GM12873 (cell line): ENCODE results near the gene PSAT1.
A peak's percentile ranks its signal among the peaks of the same experiment; 100 is the strongest.

Experiments used
- CTCF ChIP-seq: IDR thresholded peaks from 2 replicates; pipeline ENCODE4 v1.5.1; 2012; ENCODE audit warnings: low read depth, mild to moderate bottlenecking, moderate library complexity, low read length, control low read depth; ENCODE audit not compliant: insufficient read depth; ENCODE audit errors: missing control alignments

PSAT1 gene

GRCh38 chr9:78296893-78297671, at the start of gene PSAT1:
PSAT1 (plus strand) TSS chr9:78297125; CDS start chr9:78297211, 86 bp downstream.
- TF ChIP-seq CTCF: no peak

- no peak for TF ChIP-seq CTCF
Observed at GRCh38 chr9:78248635-78249034, 48.3 kb upstream of the PSAT1 start.

- TF ChIP-seq CTCF: no peak
Observed at GRCh38 chr9:78249542-78249941, 47.4 kb upstream of the PSAT1 start.

- TF ChIP-seq CTCF: no peak
Observed at GRCh38 chr9:78252616-78253015, 44.3 kb upstream of the PSAT1 start.

GRCh38 chr9:78253285-78253684, 43.6 kb upstream of the PSAT1 start:
- no peak for TF ChIP-seq CTCF

GRCh38 chr9:78261403-78262001, 35.4 kb upstream of the PSAT1 start:
- peak; percentile 56 for TF ChIP-seq CTCF

GRCh38 chr9:78262655-78263054, 34.3 kb upstream of the PSAT1 start:
- TF ChIP-seq CTCF: no peak
